GM21381 (cell line): ENCODE results near the gene RBMY1B.
"Not testable (repeated sequence)": the region's sequence is repeated elsewhere in the genome, so short reads cannot be mapped to it uniquely, and the experiment has no call there.

Experiments
- ATAC-seq: cut with Tn5 transposase; IDR thresholded peaks from one replicate; pipeline ENCODE4 v1.9.1; 2021; ENCODE audit warnings: mild to moderate bottlenecking, moderate library complexity; ENCODE audit not compliant: unreplicated experiment

RBMY1B gene

DNA sequence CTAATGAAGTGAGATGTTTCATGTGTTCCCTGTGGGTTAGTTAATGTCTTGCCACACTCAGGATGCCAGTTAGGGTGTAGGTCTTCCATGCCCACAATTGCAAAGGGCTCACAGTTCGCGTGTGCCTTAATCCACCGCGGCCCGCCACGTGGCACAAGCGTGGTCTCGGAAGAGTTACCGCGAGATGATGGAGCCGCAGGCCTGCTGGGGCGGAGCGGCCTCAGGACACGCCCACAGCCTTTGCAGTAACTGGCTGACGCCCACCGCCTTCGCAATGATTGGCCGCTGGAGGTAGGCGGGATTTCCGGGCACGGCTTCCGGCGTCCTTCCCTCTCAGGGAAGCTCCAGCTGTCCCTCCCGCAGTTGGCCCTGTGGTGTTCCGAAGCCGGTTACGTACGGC is at the start of gene RBMY1B:
Gene RBMY1B (plus strand): TSS at position 301 of the 400 bp plus-strand sequence. CDS start 2,013 bp downstream, outside the sequence.
- ATAC-seq: not testable (repeated sequence)

DNA sequence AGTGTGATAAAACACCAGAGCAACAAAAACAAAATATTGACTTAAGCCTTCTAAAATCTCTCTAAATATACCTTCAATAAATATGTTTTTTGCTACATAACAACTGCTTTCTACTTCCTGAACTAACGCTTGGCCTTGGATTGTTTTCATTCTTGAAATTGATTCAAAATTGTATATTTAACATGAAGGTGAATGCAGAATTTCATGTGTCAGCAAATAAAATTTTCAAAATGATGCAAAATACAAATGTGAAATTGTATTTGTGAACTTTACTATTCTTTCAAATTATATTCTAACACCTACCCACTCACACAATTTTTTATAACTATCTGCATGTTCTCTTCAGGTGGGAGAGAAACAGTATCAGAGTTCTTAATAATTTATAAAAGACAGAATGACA is 48.2 kb upstream of the RBMY1B start:
- ATAC-seq: not testable (repeated sequence)

DNA sequence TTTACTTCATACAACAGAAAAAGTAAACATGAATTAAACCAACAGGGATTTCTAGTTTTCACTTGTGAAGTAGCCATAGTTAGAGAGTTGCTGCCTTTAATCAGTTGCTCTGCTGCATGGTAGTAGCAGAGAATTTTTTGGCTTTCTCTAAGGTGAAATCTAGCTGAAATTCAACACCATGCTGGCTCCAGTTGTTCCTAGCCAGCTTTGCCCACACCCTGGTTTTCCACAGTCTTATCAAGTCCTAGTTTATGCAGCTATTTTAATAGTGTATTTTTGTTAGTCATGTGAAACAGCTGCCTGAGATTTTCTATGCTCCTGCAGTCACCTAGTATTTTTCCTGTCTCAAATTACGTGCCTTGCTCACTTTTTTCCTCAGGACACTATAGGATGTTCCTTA is 28.2 kb upstream of the RBMY1B start:
- no peak for ATAC-seq

DNA sequence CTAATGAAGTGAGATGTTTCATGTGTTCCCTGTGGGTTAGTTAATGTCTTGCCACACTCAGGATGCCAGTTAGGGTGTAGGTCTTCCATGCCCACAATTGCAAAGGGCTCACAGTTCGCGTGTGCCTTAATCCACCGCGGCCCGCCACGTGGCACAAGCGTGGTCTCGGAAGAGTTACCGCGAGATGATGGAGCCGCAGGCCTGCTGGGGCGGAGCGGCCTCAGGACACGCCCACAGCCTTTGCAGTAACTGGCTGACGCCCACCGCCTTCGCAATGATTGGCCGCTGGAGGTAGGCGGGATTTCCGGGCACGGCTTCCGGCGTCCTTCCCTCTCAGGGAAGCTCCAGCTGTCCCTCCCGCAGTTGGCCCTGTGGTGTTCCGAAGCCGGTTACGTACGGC is 23.4 kb downstream of the RBMY1B start, which contains the start of gene RBMY1A1:
Gene RBMY1A1 (plus strand): TSS at position 301 of the 400 bp plus-strand sequence. CDS start 2,013 bp downstream, outside the sequence.
- ATAC-seq: not testable (repeated sequence)

DNA sequence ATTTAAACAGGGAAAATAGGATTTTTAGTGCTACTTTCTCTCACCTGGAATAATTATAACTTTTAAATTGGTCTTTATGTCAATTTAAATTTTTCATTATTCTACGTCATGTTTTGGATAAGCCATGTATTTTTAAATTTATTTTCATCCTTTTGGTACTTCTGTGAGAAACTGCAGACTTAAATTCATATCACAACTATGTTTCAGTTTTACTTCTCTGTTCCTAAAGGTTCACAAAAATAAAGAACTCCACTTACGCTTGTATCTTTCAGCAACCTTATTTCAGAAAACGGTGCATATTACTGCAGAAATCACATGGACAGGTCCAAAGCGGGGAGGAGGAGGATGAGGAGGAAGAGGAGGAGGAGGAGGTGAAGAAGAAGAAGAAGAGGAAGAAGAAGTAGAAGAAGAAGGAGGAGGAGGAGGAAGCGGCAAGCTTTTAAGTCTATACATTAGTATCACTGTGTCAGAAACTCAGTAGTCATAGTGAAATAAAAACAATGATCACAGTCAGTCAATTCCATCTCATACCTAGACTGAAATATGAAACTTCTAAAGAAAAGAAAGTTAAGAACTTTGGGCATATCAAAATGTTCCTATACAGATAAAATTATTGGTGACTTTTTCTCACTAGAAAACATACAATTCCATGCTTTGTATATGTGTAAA is 48.3 kb downstream of the RBMY1B start:
- ATAC-seq: peak; percentile 95
